ENCODE measurements around the gene HYAL2.

The HYAL2 gene

DNA sequence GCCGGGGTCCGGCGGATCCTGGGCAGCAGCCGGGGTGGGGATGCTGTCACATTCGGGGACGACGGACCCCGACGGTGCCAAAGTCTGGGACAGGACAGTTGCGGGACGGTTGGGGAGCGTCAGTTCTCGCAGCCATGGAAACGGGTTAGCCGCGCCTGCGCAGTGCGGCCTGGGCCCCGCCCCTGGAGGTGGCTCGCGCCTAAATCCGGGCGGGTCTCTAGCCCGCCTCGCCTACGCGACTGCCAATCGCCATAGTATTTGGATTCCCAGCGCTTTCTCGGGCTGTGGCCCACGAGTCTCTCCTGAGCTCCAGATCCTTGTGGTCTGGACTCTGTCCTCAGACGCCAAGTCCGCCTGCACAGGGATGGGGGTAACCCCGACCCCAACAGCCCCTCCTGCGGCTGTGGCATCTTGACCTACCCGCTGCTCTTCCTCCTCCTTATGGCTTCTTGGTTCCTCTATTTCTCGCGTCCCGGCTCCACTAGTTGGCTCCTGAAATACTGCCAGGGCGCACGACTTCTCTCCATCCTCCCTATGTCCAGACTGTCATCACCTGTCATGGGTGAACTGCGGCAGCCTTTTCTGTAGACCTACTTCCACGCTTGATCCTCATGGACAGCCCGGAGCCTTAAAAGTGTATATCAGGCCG lies 23.2 kb upstream of the HYAL2 start, which contains the start of gene ZMYND10:
ZMYND10 (minus strand) TSS at position 147 of the 649 bp plus-strand sequence. CDS start 153 bp downstream, outside the sequence.
- H3K27me3 ChIP-seq (ENCODE audit: insufficient read depth, low read length, poor library complexity, severe bottlenecking), result no peaks in the 10 kb centered on the region
- TF ChIP-seq, protein P1, sequence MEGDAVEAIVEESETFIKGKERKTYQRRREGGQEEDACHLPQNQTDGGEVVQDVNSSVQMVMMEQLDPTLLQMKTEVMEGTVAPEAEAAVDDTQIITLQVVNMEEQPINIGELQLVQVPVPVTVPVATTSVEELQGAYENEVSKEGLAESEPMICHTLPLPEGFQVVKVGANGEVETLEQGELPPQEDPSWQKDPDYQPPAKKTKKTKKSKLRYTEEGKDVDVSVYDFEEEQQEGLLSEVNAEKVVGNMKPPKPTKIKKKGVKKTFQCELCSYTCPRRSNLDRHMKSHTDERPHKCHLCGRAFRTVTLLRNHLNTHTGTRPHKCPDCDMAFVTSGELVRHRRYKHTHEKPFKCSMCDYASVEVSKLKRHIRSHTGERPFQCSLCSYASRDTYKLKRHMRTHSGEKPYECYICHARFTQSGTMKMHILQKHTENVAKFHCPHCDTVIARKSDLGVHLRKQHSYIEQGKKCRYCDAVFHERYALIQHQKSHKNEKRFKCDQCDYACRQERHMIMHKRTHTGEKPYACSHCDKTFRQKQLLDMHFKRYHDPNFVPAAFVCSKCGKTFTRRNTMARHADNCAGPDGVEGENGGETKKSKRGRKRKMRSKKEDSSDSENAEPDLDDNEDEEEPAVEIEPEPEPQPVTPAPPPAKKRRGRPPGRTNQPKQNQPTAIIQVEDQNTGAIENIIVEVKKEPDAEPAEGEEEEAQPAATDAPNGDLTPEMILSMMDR (conservative IDR thresholded peaks at IDR 0.05; ENCODE audit: low read length), result no peak
- no peak for TF ChIP-seq EZH2phosphoT487 (IDR thresholded peaks at IDR 0.05; ENCODE audit: borderline replicate concordance)
- peaks cover 43% of the 10 kb centered on the region for H3K79me2 ChIP-seq (ENCODE audit: insufficient read depth, low read length)
- H2AFZ ChIP-seq (ENCODE audit: low read length), result no peak within 1 kb of the TSS
- no peak within 1 kb of the TSS for H3K9ac ChIP-seq (ENCODE audit: low read depth, low read length, poor library complexity, severe bottlenecking)
- peaks cover 7% of the 10 kb centered on the region; the same call in 1 of the 2 replicates for H3K36me3 ChIP-seq (ENCODE audit: insufficient read depth, low read length)
- H3F3A ChIP-seq (ENCODE audit: low read depth), result peaks cover 6% of the 10 kb centered on the region; the same call in 1 of the 2 replicates
- no peaks in the 10 kb centered on the region for H3K9me3 ChIP-seq (ENCODE audit: insufficient read depth, low read depth, low read length)
- H3K9me2 ChIP-seq (replicated peaks; ENCODE audit: low read depth, low read length), result no peaks in the 10 kb centered on the region
- no peak within 1 kb of the TSS for H3K4me2 ChIP-seq (ENCODE audit: low read depth, low read length, poor library complexity, severe bottlenecking)
- H3K4me3 ChIP-seq (ENCODE audit: low read length, poor library complexity, severe bottlenecking), result no peak within 1 kb of the TSS
- H3K4me1 ChIP-seq (ENCODE audit: insufficient read depth, low read length, poor library complexity, severe bottlenecking), result peaks cover 50% of the 10 kb centered on the region
- H4K20me1 ChIP-seq (ENCODE audit: insufficient read depth, low read length, poor library complexity, severe bottlenecking), result no peaks in the 10 kb centered on the region

DNA sequence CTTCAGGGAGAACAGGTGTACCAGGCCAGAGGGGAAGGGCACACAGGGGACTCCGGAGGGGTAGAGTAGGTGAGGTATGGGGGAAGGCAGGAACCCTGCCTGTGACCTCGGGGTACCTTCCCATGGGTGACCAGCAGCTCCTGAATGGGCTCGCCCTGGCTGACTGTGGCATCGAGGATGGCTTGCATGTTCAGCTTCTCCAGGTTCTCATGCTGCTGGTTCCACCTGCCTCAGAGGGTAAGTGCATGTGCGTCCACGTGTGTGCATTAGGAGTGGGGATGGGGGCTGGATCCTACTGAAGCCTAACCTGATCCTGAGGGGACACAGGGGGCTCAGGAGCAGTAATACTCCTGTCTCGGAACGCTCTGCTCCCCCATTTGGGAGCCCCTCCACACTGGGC lies 22.5 kb upstream of the HYAL2 start:
- Histone ChIP-seq H3K27me3 (ENCODE audit: insufficient read depth, low read length, poor library complexity, severe bottlenecking) (no peaks in the 10 kb centered on the region), H3K9ac (ENCODE audit: low read depth, low read length, poor library complexity, severe bottlenecking) (no peak overlapping the region), H2AFZ (ENCODE audit: low read length) (no peak overlapping the region), H4K20me1 (ENCODE audit: insufficient read depth, low read length, poor library complexity, severe bottlenecking) (no peaks in the 10 kb centered on the region), H3K4me3 (ENCODE audit: low read length, poor library complexity, severe bottlenecking) (no peak overlapping the region), H3K4me1 (ENCODE audit: insufficient read depth, low read length, poor library complexity, severe bottlenecking) (peaks cover 47% of the 10 kb centered on the region), H3K9me3 (ENCODE audit: insufficient read depth, low read depth, low read length) (no peaks in the 10 kb centered on the region), H3K79me2 (ENCODE audit: insufficient read depth, low read length) (peaks cover 45% of the 10 kb centered on the region), H3K36me3 (ENCODE audit: insufficient read depth, low read length) (peaks cover 7% of the 10 kb centered on the region; the same call in 1 of the 2 replicates), H3K9me2 (replicated peaks; ENCODE audit: low read depth, low read length) (no peaks in the 10 kb centered on the region), H3K4me2 (ENCODE audit: low read depth, low read length, poor library complexity, severe bottlenecking) (no peak overlapping the region), H3F3A (ENCODE audit: low read depth) (peaks cover 6% of the 10 kb centered on the region; the same call in 1 of the 2 replicates)
- no peak for TF ChIP-seq EZH2phosphoT487 (IDR thresholded peaks at IDR 0.05; ENCODE audit: borderline replicate concordance)
- TF ChIP-seq, protein P1 (conservative IDR thresholded peaks at IDR 0.05; ENCODE audit: low read length), result no peak

DNA sequence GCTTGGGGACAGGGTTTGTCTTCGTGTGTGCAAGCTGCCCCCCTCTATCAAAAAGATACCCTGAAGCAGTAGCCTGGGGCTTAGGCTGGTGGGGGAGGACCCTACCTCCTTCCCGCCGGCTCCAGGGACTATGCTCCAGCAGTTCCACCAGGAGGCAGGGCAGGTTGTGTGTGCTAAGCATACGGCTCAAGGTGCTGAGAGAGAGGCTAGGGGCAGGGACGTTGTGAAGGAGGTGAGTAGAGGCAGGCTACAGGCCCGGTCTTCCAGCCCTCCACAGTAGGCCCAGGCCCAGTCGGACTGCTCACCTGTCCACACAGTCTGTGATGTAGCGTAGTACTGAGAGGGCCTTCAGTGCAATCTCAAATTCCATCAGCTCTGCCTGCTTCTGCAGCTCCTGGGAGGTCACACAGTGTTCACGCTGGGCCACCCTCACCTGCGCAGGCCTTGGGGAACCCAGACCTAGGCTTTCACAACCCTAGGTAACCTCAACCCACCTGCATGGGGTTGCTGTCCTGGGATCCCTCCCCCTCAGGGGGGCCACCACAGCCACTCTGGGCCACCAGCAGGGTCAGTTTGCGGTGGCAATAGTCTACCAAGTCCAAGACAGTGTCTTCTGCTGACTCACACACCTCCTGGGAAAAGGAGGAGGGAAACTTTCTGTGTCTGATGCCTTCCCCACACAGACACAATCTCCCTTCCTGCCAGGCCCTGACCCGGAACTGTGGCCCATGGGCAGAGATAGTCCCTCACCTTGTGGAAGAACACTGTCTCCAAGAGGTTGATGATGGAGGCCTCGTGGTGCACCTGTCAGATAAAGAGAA lies 20.5 kb upstream of the HYAL2 start:
- TF ChIP-seq, protein P1 (conservative IDR thresholded peaks at IDR 0.05; ENCODE audit: low read length), result peak; percentile 32; the same call in 1 of the 2 replicates
- no peak for TF ChIP-seq EZH2phosphoT487 (IDR thresholded peaks at IDR 0.05; ENCODE audit: borderline replicate concordance)
- H3F3A ChIP-seq (ENCODE audit: low read depth), result peaks cover 6% of the 10 kb centered on the region; the same call in 1 of the 2 replicates
- peaks cover 42% of the 10 kb centered on the region for H3K4me1 ChIP-seq (ENCODE audit: insufficient read depth, low read length, poor library complexity, severe bottlenecking)
- peaks cover 48% of the 10 kb centered on the region for H3K79me2 ChIP-seq (ENCODE audit: insufficient read depth, low read length)
- peak overlapping the region; percentile 98 for H3K9ac ChIP-seq (ENCODE audit: low read depth, low read length, poor library complexity, severe bottlenecking)
- no peaks in the 10 kb centered on the region for H3K27me3 ChIP-seq (ENCODE audit: insufficient read depth, low read length, poor library complexity, severe bottlenecking)
- H4K20me1 ChIP-seq (ENCODE audit: insufficient read depth, low read length, poor library complexity, severe bottlenecking), result no peaks in the 10 kb centered on the region
- H2AFZ ChIP-seq (ENCODE audit: low read length), result no peak overlapping the region
- H3K36me3 ChIP-seq (ENCODE audit: insufficient read depth, low read length), result peaks cover 2% of the 10 kb centered on the region; the same call in 1 of the 2 replicates
- no peaks in the 10 kb centered on the region for H3K9me3 ChIP-seq (ENCODE audit: insufficient read depth, low read depth, low read length)
- H3K9me2 ChIP-seq (replicated peaks; ENCODE audit: low read depth, low read length), result no peaks in the 10 kb centered on the region
- peak overlapping the region; percentile 97 for H3K4me3 ChIP-seq (ENCODE audit: low read length, poor library complexity, severe bottlenecking)
- H3K4me2 ChIP-seq (ENCODE audit: low read depth, low read length, poor library complexity, severe bottlenecking), result peak overlapping the region; percentile 91
